Right lobe of liver (tissue), 6 donors: ENCODE results near the gene EPS8L3. TPM values are rescaled to one million over a fixed set of nuclear protein-coding genes. Genes with fewer than 3 reads are reported as not detected.

Experiments
- ATAC-seq, 4 donors: fragments of 200-7000 bp; cut with Tn5 transposase; one replicate each; pipeline ENCODE4 v1.9.1; 2020; ENCODE audit warnings: mild to moderate bottlenecking in 4 of 4, moderate library complexity in 4 of 4
- DNase-seq, 3 donors: peaks; one replicate each; pipeline ENCODE4 v3.0.0-alpha.2; 2020
- H3K27ac ChIP-seq, 3 donors: fragments of 200-600 bp; one replicate each; pipeline ENCODE4 v1.8.0; 2022
- H3K27me3 ChIP-seq, 2 donors: fragments of 200-600 bp; one replicate each; pipeline ENCODE4 v1.8.0; 2022
- H3K36me3 ChIP-seq, 4 donors: fragments of 200-600 bp; sonication (generic) in 1 of 4; one replicate each; pipeline versions ENCODE4 v1.5.1 to v1.8.0; 2017 to 2022; ENCODE audit warnings: control low read depth in 1 of 4
- H3K4me1 ChIP-seq, 4 donors: fragments of 200-600 bp; sonication (generic) in 1 of 4; one replicate each; pipeline versions ENCODE4 v1.5.1 to v1.8.0; 2017 to 2022; ENCODE audit warnings: control low read depth in 1 of 4
- H3K4me3 ChIP-seq, 3 donors: fragments of 200-600 bp; one replicate each; pipeline ENCODE4 v1.8.0; 2022
- H3K9me3 ChIP-seq, 4 donors: fragments of 200-600 bp; sonication (generic) in 1 of 4; one replicate each; pipeline versions ENCODE4 v1.5.1 to v1.8.0; 2017 to 2022; ENCODE audit warnings: control low read depth in 1 of 4
- POLR2A ChIP-seq: fragments of 450-650 bp; IDR thresholded peaks from one replicate; pipeline ENCODE4 v1.6.1; 2017; ENCODE audit warnings: antibody characterized with exemption, mild to moderate bottlenecking
- WGBS: methylation state at CpG from one replicate; pipeline ENCODE4 v1.1.6; 2018; ENCODE audit warnings: low coverage, low lambda C conversion rate; ENCODE audit not compliant: insufficient coverage; ENCODE audit errors: missing lambda C conversion rate; 5-methylcytosine and 5-hydroxymethylcytosine counted together
- intact Hi-C, 2 donors: fragments of 100-400 bp; cut with DNase I; formaldehyde crosslinking; loops; one replicate each; pipeline versions ENCODE4 v1.11.2 to v1.14.1; 2022
- total RNA-seq, 6 experiments: library from RNA; depleted of rRNA in 2 of 6; stranded (reverse); fragments of >200 nt in 2 of 6; fragmentation: NEBNext Ultra II Directional in 3 of 6; extraction: Animal tissue kit (Norgen Biotek cat#: 25700) in 3 of 6; gene quantifications; one replicate each; pipeline versions ENCODE4 v1.1.0 to v1.2.4, GENCODE V29; 2016 to 2023
- TF ChIP-seq, protein P1 (sequence below), 4 donors: fragments of 200-600 bp in 3 of 4; fragments of 450-650 bp in 1 of 4; IDR thresholded peaks; one replicate each; pipeline versions ENCODE4 v1.5.1 to v1.8.0; 2016 to 2022; ENCODE audit warnings: antibody characterized with exemption in 4 of 4, mild to moderate bottlenecking in 2 of 4
- donor health status: DM: no; HTN: yes; CAD: no.
- donor health status: DM: no; HTN: no; CAD: no.
- donor health status: DM: no; HTN: no; CAD: no.
- donor health status: DM: no; HTN: yes; CAD: no.
- donor health status: DM: no; HTN: yes; CAD: no.

EPS8L3 gene
- total RNA-seq, 6 experiments from 2014 or later: 3.2 to 4.7 (median 3.3) TPM; not detected in 3

DNA sequence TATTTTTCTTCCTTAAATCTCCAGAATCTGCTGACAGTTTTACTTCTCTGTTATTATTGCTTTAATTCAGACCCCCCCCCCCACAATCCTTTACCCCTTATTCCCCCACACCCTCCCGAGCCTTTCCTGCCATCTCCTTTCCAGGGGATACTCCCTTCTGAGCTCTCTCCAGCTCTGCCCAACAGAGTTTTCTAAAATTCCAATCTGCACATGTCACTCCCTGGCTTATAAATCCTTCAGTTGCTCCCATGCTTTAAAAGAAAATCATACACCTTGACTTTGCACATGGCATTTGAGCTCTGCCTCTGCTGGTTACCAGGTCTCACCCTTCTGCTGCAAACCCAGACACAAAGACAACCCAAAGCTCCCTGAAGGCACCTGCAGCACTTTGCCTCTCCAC lies 11.7 kb upstream of the EPS8L3 start:
- intact Hi-C loops: loop anchor here (5.0 to 10.0 kb wide), 2 partner anchors 207 to 231 kb away; partner anchors contain the start of genes AHCYL1 (in 2 of the 2) and GNAI3 (in 1 of the 2)
- H3K4me3 ChIP-seq: no peak overlapping the region
- H3K27me3 ChIP-seq: no peaks in the 10 kb centered on the region
- no peaks in the 10 kb centered on the region for H3K36me3 ChIP-seq
- H3K9me3 ChIP-seq: no peaks in the 10 kb centered on the region
- DNase-seq: no peak
- no peak for ATAC-seq
- no peak overlapping the region for H3K27ac ChIP-seq
- 55% methylated on average over 1 of the region's 1 CpG for WGBS
- no peaks in the 10 kb centered on the region for H3K4me1 ChIP-seq
- TF ChIP-seq, protein P1, sequence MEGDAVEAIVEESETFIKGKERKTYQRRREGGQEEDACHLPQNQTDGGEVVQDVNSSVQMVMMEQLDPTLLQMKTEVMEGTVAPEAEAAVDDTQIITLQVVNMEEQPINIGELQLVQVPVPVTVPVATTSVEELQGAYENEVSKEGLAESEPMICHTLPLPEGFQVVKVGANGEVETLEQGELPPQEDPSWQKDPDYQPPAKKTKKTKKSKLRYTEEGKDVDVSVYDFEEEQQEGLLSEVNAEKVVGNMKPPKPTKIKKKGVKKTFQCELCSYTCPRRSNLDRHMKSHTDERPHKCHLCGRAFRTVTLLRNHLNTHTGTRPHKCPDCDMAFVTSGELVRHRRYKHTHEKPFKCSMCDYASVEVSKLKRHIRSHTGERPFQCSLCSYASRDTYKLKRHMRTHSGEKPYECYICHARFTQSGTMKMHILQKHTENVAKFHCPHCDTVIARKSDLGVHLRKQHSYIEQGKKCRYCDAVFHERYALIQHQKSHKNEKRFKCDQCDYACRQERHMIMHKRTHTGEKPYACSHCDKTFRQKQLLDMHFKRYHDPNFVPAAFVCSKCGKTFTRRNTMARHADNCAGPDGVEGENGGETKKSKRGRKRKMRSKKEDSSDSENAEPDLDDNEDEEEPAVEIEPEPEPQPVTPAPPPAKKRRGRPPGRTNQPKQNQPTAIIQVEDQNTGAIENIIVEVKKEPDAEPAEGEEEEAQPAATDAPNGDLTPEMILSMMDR (IDR thresholded peaks at IDR 0.05): no peak

DNA sequence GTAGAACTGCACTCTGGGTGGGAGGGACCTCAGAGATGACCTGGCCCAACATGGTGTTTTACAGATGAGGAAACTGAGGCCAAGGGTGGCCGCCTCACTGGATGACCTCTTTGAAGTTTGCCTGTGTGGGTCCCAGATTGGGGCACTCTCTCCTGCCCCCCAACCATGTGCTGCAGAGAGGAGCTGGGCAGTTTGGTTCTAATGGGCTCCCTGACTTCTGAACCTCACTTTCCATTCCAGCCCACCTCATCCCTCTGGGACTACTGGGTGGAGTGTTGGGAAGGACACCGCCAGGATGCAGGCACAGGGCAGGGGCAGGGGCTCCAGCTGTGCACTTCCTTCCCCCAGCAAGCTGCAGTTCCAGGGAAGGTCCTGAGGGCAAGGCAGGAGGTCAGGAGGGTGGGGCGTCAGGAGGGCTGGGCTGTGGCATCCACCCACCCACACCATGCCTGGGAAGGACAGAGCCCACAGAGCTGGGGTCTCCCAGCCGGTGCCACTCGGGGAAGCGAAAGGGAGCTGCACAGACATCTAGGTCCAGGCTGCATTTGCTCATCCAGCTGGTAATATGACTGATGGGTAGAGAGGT lies 10.3 kb upstream of the EPS8L3 start:
- Histone ChIP-seq H3K27me3 (no peaks in the 10 kb centered on the region), H3K4me3 (no peak overlapping the region), H3K9me3 (no peaks in the 10 kb centered on the region), H3K4me1 (no peaks in the 10 kb centered on the region), H3K36me3 (no peaks in the 10 kb centered on the region), H3K27ac (no peak overlapping the region)
- DNase-seq: peak in 2 of 3 donors; percentile 16 to 54
- 56% methylated on average over 3 of the region's 6 CpGs for WGBS
- no peak for ATAC-seq
- intact Hi-C loops: loop anchor here (5.0 to 10.0 kb wide), 2 partner anchors 132 to 229 kb away; partner anchors contain the start of gene GNAI3 (in 1 of the 2)
- no peak for TF ChIP-seq POLR2A
- TF ChIP-seq, protein P1 (IDR thresholded peaks at IDR 0.05): no peak

DNA sequence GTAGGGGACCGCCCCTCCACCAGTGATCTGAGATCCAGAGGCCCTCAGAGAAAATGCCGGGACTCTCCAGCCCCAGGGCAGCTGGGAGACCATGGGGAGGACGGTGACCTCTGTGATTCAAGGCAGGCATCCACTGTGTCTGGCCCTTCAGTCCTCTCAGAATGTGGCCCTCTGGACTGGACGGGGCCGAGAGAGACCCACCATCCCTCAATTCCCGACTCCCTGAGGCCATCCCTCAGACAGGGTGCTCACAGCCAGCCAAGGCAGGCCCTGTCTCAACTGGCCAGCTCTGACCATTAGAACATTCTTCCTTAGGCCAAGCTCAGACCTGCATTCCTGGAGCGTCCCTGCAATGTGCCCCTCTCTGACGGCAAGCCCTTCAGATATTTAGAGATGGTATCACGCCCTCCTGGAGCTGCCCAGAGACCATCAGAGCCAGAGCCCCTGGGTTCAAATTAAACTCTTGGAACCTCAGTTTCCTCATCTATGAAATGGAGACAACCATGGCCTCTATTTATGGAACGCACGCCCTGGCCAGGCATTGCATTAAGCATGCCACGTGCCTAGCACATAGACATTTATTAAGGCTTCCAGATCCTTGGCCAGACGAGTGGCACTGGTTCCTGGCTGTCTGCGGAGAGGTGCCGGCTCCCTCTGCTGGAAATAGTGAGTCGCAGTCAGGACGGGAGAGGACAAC lies 9.6 kb upstream of the EPS8L3 start:
- H3K9me3 ChIP-seq: no peaks in the 10 kb centered on the region
- DNase-seq: peak; percentile 82 to 86 (median 85)
- H3K27me3 ChIP-seq: no peaks in the 10 kb centered on the region
- no peak overlapping the region for H3K27ac ChIP-seq
- TF ChIP-seq, protein P1 (IDR thresholded peaks at IDR 0.05): peak; percentile 82 to 91 (median 87)
- TF ChIP-seq POLR2A: no peak
- 16% methylated on average over 7 of the region's 17 CpGs for WGBS
- H3K4me3 ChIP-seq: no peak overlapping the region
- H3K4me1 ChIP-seq: no peaks in the 10 kb centered on the region
- ATAC-seq: peak; percentile 90 to 92 (median 92)
- intact Hi-C loops: loop anchor here (5.0 to 10.0 kb wide), 2 partner anchors 131 to 229 kb away; partner anchors contain the start of gene GNAI3 (in 1 of the 2)
- no peaks in the 10 kb centered on the region for H3K36me3 ChIP-seq

DNA sequence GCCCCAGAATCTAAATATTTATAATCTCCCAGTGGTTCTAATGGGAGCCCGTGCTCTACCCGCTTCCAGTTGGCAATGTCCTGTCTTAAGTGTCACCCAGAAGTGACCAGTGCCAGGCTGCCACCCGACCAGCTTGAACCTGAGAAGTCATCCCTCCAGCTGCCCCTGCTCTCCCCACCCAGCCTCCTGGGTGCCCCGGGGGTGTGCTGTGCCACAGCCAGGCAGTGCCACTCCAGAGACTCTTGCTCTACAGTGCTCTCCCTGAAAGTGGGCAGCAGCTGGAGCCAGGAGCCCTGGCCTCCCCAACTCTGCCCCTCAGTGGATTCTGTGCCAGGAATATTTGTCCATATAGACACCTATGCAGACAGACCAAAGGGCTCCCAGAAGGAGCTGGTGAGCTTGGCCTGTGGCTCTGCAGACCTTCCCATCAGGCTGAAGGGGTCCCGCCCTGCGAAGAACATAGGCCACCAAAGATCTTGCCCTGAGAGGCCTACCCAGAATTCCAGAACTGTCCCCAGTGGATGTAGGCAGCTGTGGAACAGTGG lies 9.0 kb upstream of the EPS8L3 start:
- no peaks in the 10 kb centered on the region for H3K4me1 ChIP-seq
- no peak for ATAC-seq
- no peaks in the 10 kb centered on the region for H3K9me3 ChIP-seq
- H3K27me3 ChIP-seq: no peaks in the 10 kb centered on the region
- no peak overlapping the region for H3K27ac ChIP-seq
- no peaks in the 10 kb centered on the region for H3K36me3 ChIP-seq
- no peak overlapping the region for H3K4me3 ChIP-seq
- DNase-seq: peak in 2 of 3 donors; percentile 35 to 37
- TF ChIP-seq POLR2A: no peak
- TF ChIP-seq, protein P1 (IDR thresholded peaks at IDR 0.05): no peak
- intact Hi-C loops: loop anchor here (5.0 to 10.0 kb wide), 2 partner anchors 130 to 228 kb away; partner anchors contain the start of gene GNAI3 (in 1 of the 2)
- 67% methylated on average over 1 of the region's 6 CpGs for WGBS
